Body of pancreas (tissue), 4 donors: ENCODE data around the gene DUSP12.

Experiments used
- POLR2A ChIP-seq, 3 donors: fragments of 450-650 bp; IDR thresholded peaks; one replicate each; pipeline ENCODE4 v1.6.1; 2016; ENCODE audit warnings: antibody characterized with exemption in 3 of 3, mild to moderate bottlenecking in 2 of 3
- TF ChIP-seq, protein P1 (sequence below), 7 experiments: fragments of 450-650 bp in 4 of 7; fragments of 200-600 bp in 3 of 7; sonication (generic) in 3 of 7; IDR thresholded peaks; one replicate each; pipeline ENCODE4 v1.5.1; 2016 to 2019; ENCODE audit warnings: antibody characterized with exemption in 7 of 7

DNA sequence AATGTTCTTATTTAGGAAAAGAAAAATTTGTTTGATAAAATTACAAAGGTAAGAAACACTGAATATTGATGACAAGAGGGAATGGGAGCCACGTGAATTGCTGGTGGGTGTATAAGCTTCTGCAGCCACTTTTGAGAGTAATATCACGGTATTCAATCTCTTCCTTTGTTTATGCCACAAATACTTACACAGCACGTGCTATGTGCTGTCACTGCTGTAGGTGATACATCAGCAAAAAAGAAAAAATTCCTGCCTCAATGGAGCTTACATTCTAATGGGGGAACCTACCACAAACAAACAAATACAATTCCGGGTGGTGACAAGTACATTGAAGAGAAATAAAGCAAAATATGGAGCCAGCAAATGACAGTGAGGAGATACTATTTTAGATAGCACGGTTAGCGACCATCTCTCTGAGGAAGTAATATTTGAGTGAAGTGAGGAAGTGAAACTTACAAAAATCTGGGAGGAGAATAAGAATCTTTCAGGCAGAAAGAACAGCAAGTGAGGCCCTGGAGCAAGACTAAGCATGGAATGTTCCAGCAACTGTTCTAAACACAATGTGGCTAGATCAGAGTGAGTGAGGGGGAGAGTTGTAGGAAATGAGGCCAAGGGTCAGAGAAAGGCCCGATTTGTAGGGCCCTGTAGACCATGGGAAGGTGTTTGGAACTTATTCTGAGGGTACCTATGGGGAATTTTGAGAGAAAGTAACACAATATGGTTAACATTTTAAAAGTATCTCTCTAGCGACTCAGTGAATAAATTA, 30.8 kb upstream of the DUSP12 start:
- TF ChIP-seq, protein P1, sequence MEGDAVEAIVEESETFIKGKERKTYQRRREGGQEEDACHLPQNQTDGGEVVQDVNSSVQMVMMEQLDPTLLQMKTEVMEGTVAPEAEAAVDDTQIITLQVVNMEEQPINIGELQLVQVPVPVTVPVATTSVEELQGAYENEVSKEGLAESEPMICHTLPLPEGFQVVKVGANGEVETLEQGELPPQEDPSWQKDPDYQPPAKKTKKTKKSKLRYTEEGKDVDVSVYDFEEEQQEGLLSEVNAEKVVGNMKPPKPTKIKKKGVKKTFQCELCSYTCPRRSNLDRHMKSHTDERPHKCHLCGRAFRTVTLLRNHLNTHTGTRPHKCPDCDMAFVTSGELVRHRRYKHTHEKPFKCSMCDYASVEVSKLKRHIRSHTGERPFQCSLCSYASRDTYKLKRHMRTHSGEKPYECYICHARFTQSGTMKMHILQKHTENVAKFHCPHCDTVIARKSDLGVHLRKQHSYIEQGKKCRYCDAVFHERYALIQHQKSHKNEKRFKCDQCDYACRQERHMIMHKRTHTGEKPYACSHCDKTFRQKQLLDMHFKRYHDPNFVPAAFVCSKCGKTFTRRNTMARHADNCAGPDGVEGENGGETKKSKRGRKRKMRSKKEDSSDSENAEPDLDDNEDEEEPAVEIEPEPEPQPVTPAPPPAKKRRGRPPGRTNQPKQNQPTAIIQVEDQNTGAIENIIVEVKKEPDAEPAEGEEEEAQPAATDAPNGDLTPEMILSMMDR (IDR thresholded peaks at IDR 0.05) = no peak
- no peak for TF ChIP-seq POLR2A (IDR thresholded peaks at IDR 0.05)
